GM12891 (cell line): ENCODE data around the gene NAALADL2.
"Not testable (repeated sequence)": the region's sequence is repeated elsewhere in the genome, so short reads cannot be mapped to it uniquely, and the experiment has no call there.

Source experiments
- DNase-seq: peaks from one replicate; pipeline ENCODE4 v3.0.0; 2011; ENCODE audit warnings: low spot score; ENCODE audit not compliant: insufficient read length
- FAIRE-seq: peaks from 2 replicates; lab custom pipeline; 2011; peaks lifted over from hg19 to GRCh38; lab: Jason Lieb, UNC
- PAX5 ChIP-seq: IDR thresholded peaks from 2 replicates; pipeline ENCODE4 v1.6.1; 2011; ENCODE audit warnings: low read length, moderate library complexity, mild to moderate bottlenecking; ENCODE audit not compliant: insufficient read depth, severe bottlenecking
- POLR2A ChIP-seq: IDR thresholded peaks from 2 replicates; pipeline ENCODE4 v1.6.1; 2011; ENCODE audit warnings: low read depth, low read length, control low read depth
- POLR2AphosphoS5 ChIP-seq: IDR thresholded peaks from 2 replicates; pipeline ENCODE4 v1.6.1; 2011; ENCODE audit warnings: low read depth, low read length, control low read depth
- POU2F2 ChIP-seq: IDR thresholded peaks from 2 replicates; pipeline ENCODE4 v1.6.1; 2011; ENCODE audit warnings: low read depth, mild to moderate bottlenecking, control low read depth, low read length, moderate library complexity
- SPI1 ChIP-seq: IDR thresholded peaks from 2 replicates; pipeline ENCODE4 v1.6.1; 2011; ENCODE audit warnings: low read depth, low read length, control low read depth
- TAF1 ChIP-seq: IDR thresholded peaks from 2 replicates; pipeline ENCODE4 v1.6.1; 2011; ENCODE audit warnings: low read depth, low read length, control low read depth

The NAALADL2 gene

GRCh38 chr3:175057401-175057800 is 198.3 kb downstream of the NAALADL2 start:
- TF ChIP-seq POLR2A (no peak), POU2F2 (no peak), TAF1 (no peak), POLR2AphosphoS5 (no peak), SPI1 (no peak), PAX5 (no peak)
- FAIRE-seq: no peak
- no peak for DNase-seq

DNA sequence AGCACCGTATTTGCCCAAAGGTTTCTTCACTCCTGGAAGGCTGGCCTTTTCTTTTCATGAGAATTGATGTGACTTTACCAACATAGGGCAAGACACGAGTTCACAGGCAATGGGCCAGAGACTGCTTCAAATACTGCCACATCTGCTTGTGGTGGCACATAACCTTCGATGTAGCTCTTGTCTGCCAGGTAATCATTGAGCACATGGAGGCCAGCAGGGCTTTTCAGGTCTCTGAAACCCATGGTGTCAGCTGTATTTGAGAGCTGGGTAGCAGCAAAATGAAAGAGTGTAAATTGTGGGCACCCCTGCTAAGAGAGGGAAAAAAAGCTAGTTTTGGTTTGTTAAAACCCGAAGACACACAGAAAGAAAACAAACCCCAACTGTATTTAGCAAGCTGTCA is 200.7 kb downstream of the NAALADL2 start:
- TF ChIP-seq POU2F2 (no peak), POLR2AphosphoS5 (no peak), SPI1 (no peak), TAF1 (no peak), PAX5 (no peak), POLR2A (no peak)
- DNase-seq (no peak), FAIRE-seq (no peak)

GRCh38 chr3:175065497-175065896 is 206.4 kb downstream of the NAALADL2 start:
- no peak for DNase-seq
- TF ChIP-seq PAX5 (no peak), TAF1 (no peak), POLR2A (no peak), POU2F2 (no peak), POLR2AphosphoS5 (no peak), SPI1 (no peak)
- no peak for FAIRE-seq

- FAIRE-seq (no peak), DNase-seq (no peak)
- no peak for TF ChIP-seq POLR2AphosphoS5
- no peak for TF ChIP-seq POU2F2
- TF ChIP-seq PAX5: no peak
- no peak for TF ChIP-seq SPI1
- no peak for TF ChIP-seq POLR2A
- no peak for TF ChIP-seq TAF1
These were observed 207.7 kb downstream of the NAALADL2 start for GRCh38 chr3:175066617-175067415.

- DNase-seq (no peak), FAIRE-seq (no peak)
- no peak for TF ChIP-seq SPI1
- TF ChIP-seq POLR2AphosphoS5: no peak
These were observed 209.5 kb downstream of the NAALADL2 start for GRCh38 chr3:175068587-175068986.

DNA sequence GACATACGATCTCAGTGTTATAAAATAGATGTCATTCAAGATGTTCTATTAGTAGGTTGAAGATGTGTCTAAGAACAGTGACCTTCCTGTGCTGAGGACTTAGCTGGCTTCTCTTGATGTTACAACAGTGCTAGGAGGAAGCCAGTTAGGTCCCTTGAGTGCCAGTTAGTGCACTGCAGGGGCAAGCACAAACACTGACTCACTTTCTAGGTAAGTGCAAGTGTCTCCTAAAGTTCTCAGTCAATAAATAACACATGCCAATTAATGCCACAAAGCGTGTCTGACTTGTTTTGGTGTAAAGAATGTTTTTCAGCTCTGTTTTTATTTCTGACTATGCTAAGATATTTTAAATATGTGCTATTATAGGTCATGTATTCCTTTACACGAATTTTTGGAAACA is 211.8 kb downstream of the NAALADL2 start:
- TF ChIP-seq SPI1 (no peak), POLR2A (no peak), POU2F2 (no peak), PAX5 (no peak), TAF1 (no peak), POLR2AphosphoS5 (no peak)
- FAIRE-seq (no peak), DNase-seq (no peak)

- TF ChIP-seq PAX5 (no peak), POU2F2 (no peak), TAF1 (no peak), SPI1 (no peak), POLR2AphosphoS5 (no peak), POLR2A (no peak)
- DNase-seq: no peak
These were observed 214.2 kb downstream of the NAALADL2 start for GRCh38 chr3:175073219-175073905.

DNA sequence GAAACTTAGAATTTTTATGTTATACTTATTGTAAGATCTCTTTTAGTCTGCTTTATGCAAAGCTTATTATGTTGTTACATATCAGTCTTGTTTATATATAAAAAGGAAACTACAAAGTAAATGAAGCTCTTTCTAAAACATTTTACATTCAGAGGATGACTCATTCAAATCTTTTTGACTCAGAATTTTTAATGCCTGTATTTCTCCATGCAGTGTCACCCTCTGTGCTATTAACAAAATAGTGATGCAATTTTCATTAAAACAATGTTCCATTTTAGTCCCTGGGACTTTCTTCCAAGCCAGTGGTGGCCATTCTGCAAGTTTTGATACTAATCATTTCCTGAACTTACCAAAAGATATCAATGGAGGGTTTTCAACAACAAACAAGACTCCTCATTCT is 216.1 kb downstream of the NAALADL2 start:
- FAIRE-seq (no peak), DNase-seq (no peak)
- TF ChIP-seq PAX5: no peak
- no peak for TF ChIP-seq POLR2AphosphoS5
- TF ChIP-seq SPI1: no peak
- no peak for TF ChIP-seq TAF1
- no peak for TF ChIP-seq POU2F2
- TF ChIP-seq POLR2A: no peak

More at GRCh38 chr3:175073219-175073905, 214.2 kb downstream of the NAALADL2 start:
- FAIRE-seq: no peak

GRCh38 chr3:175077216-175077615 is 218.1 kb downstream of the NAALADL2 start:
- DNase-seq (no peak), FAIRE-seq (no peak)
- TF ChIP-seq SPI1 (no peak), POLR2AphosphoS5 (no peak), PAX5 (no peak), POLR2A (no peak), TAF1 (no peak)

DNA sequence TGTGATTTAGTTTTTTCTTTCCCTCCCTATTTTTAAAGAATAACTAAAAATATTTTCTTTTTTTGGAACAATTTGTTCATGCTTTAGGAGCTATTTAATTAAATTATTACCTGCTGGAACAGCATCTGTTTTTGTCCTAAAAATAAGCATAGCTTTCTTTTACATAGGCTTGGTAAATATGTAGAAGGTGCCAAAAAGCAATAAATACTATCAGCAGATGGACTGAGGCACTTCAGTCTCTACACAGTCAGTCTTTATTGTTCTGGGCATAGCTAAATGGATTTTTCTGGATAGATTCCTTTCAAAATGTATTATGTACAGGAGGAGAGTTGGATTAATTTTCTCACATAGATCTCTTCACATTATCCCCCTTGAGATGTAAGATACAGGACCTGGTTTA is 223.5 kb downstream of the NAALADL2 start:
- DNase-seq (no peak), FAIRE-seq (no peak)
- TF ChIP-seq TAF1 (no peak), POLR2AphosphoS5 (no peak), POU2F2 (no peak), POLR2A (no peak), PAX5 (no peak), SPI1 (no peak)

- FAIRE-seq, DNase-seq: not testable (repeated sequence)
These were observed 228.0 kb downstream of the NAALADL2 start for GRCh38 chr3:175087128-175087527.
